GM19372 (cell line): ENCODE results near the gene SULT1A1.
"Not testable (repeated sequence)": the region's sequence is repeated elsewhere in the genome, so short reads cannot be mapped to it uniquely, and the experiment has no call there.

Experiments
- ATAC-seq: cut with Tn5 transposase; IDR thresholded peaks from one replicate; pipeline ENCODE4 v1.9.1; 2021; ENCODE audit warnings: mild to moderate bottlenecking, low read depth, moderate library complexity; ENCODE audit not compliant: unreplicated experiment

The SULT1A1 gene

DNA sequence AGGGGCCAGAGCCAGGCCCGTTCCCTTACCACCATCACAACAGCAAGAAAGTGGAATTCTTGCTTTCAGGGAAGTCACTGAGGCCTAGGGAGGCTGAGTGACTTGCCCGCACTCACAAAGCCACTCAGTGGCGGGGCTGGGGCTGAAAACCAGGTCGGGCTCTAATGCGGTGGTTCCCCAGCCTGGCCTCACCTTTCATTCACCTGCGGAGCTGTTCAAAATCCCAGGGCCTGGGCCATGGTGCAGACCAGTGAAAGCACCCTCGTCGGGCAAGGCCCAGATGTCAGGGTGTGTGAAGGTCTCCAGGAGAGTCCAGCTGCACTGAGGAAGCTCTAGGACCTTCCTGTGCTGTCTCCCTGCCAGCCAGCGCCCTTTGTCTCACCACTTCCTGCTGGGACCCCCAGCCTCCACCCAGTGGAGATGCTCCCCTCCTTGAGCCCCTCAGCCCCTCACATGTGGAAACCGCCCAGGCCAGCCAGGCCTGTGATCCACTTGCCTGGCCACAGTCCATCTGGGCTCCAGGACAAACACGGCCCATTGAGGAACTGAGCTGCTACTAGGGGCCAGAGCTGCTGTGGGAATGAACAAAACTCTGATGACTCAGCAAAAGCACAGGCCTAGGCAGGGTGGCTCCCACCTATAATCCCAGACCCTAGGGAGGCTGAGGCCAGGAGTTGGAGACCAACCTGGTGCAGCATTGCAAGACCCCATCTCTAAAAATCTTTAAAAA lies 812 bp downstream of the SULT1A1 start:
- ATAC-seq, result not testable (repeated sequence)

DNA sequence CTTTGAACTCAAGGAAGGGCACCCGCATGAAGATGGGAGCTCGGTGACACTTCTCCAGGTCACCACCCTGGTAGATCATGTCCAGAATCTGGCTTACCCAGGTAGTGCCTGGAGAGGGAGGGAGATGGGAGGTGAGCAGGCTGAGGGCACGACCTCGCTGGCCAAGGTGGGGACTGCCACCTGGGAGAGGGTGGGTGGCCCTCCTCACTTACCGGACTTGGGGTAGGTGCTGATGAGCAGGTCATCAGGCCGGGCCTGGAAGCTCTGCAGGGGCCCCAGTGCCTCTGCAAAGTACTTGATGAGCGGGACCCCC lies 1.4 kb downstream of the SULT1A1 start:
- ATAC-seq, result not testable (repeated sequence)

DNA sequence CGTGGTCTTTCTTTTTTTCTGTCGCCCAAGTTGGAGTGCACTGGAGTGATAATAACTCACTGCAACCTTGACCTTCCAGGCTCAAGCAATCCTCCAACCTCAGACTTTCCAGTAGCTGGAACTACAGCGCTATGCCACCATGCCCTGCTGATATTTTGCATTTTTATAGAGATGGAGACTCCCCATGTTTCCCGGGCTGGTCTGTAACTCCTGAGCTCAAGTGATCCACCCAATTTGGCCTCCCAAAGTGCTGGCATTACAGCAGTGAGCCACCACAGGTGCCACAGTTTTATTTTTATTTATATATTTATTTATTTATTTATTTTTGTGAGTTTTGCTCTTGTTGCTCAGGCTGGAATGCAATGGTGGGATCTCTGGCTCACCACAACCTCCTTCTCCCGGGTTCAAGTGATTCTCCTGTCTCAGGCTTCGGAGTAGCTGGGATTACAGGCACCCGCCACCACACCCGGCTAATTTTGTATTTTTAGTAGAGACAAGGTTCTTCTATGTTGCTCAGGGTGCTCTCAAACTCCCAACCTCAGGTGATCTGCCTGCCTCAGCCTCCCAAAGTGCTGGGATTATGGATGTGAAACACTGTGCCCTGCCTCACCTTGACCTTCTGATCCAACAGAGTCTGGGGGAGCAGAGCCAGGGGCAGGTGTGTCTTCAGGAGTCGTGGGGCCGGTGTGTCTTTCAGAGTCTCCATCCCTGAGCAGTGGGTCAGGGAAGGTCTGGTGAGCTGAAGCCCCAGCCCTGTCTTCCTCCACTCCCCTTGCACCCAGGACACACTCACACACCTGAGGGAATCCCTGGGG lies 2.0 kb downstream of the SULT1A1 start:
- not testable (repeated sequence) for ATAC-seq

- ATAC-seq, result no peak
These were observed 2.7 kb downstream of the SULT1A1 start for GRCh38 chr16:28607116-28607623.

- no peak for ATAC-seq
These were observed 3.3 kb downstream of the SULT1A1 start for GRCh38 chr16:28606291-28607115.

- no peak for ATAC-seq
These were observed 5.7 kb downstream of the SULT1A1 start for GRCh38 chr16:28604186-28604565.

GRCh38 chr16:28603381-28604185 lies 6.3 kb downstream of the SULT1A1 start:
- no peak for ATAC-seq

DNA sequence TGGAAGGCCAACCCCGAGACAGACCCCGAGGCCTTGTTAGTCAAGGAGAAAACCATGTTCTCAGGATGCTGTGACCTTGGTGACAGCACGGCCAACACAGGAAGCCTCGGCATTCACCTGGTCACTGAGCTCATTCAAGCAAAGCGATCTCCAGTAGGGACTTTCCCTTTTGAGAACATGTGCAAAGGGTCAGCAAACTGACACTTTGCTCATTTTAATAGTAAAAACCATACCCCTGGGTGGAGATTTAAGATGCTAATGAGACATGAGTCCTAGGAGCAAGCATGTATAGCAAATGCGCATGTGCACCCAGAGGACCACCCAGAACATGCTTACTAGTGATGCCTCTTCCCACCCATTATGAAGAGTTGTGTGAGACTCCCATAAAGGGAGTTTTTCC lies 7.3 kb downstream of the SULT1A1 start:
- no peak for ATAC-seq

GRCh38 chr16:28602062-28602461 lies 7.8 kb downstream of the SULT1A1 start:
- ATAC-seq, result not testable (repeated sequence)

DNA sequence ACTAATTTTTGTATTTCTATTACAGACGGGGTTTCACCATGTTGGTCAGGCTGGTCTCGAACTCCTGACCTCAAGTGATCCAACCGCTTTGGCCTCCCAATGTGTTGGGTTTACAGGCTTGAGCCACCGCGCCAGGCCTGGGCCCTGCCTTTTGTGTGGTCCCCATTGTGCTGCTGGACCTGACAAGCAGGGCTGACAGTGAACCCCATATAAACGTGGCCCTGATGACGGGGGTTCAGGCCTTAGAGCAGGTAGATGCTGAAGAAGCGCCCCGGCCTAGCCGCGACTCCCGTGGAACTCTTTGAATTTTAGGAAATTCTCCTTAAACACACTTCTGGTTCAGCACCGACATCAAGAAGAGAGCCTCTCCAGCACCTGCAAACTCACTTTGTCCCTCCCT lies 8.3 kb downstream of the SULT1A1 start:
- not testable (repeated sequence) for ATAC-seq

DNA sequence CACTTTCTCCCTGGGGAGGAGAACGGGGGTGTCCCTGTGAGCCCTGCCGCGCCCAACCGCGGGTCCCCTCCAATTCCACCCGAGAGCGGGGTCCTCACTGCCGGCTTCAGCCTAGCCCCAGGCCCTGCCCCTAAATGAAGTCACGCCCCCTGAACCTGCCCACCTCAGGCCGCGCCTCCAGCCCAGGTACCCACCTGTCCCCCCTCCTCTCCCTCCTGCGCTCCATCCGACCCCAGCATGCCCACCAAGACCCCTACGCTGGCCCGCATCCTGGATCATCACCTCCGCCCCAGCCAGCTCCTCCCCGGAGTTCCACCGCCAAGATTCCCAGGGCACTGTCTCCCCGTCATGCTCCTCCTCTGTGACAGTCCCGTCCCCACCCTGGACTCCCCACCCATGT lies 8.9 kb downstream of the SULT1A1 start:
- ATAC-seq, result not testable (repeated sequence)

DNA sequence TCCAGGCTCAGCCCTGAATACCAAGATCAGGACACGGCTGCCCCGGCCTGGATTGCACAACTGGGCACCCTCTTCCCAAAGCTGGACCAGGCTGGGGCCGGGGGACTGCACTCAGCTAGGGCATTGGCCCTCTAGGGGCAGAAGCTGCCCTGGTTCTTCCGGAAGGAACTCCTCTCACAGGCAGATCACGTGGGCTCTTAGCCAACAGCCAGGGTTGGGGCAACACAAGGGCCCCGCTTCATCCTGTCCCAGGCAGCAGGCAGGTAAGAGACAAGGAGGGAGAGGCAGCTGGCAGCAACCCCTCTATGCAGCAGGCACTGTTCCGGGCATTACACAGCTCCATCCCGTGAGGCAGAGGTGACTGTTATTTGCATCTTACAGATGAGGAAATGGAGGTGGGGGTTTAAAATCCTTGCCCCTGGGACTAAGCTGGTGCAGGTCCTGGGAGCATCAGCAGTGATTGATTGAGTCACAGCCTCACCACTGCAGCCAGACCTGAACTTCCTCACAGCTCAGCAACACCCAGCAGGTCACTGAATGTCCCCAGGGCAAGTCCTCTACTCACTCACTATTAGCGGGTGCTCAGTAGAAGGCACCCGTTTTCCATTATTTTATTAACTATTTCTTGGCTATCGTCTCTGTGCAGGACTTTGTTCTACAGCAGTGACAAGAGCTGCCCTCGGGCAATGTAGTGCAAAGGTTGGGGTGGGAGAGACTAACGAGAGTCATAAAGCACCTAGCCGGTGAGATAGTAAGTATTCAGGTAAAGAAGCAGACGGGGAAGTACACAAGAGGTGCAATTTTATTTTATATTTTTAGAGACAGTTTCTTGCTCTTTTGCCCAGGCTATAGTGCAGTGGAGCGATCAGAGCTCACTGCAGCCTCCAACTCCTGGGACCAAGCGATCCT lies 10.2 kb downstream of the SULT1A1 start:
- not testable (repeated sequence) for ATAC-seq

- ATAC-seq, result no peak
These were observed 12.1 kb downstream of the SULT1A1 start for GRCh38 chr16:28597692-28598261.

DNA sequence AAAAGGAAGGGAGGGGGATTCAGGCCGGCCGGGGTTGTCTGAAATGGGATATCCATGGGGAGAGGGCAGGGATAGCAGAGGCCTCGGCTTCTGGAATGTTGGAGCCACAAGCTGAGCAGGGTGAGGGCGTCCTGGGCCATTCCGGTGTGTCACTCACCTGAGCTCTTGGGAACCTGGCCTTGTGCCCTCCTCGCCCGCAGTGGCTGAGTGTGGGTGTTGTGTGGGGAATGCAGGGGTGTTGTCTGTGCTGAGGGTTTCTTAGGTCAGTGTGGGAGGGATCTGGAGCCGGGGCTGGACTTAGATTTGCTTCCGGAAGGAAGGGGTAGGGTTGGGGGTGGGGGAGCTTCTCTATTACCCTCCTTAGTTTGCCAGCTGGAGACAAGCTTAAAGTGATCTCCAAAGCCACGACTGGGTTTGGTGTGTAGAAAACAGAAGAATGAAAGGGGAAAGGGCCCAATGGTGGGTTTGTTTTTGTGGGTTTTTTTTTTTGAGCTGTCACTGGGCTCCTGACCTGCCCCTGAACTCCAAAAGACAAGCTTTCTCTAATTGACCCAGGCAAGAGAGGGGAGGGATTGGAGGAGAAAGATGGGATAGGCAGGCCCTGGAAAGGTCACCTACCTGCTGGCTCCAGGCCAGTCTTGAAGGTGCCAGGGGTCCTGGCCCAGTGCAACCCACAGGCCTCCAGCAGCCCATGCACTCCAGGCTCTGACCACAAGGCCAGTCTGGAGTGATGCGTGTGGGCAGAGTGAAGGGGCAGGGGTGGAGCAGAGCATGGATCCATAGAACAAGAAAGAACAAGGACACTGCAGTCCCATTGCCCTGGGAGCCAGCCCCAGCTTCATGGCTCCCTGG lies 12.8 kb downstream of the SULT1A1 start, which contains the start of gene SULT1A2:
SULT1A2 (minus strand) TSS at position 211 of the 852 bp plus-strand sequence. CDS start 1,120 bp downstream, outside the sequence.
- no peak for ATAC-seq

DNA sequence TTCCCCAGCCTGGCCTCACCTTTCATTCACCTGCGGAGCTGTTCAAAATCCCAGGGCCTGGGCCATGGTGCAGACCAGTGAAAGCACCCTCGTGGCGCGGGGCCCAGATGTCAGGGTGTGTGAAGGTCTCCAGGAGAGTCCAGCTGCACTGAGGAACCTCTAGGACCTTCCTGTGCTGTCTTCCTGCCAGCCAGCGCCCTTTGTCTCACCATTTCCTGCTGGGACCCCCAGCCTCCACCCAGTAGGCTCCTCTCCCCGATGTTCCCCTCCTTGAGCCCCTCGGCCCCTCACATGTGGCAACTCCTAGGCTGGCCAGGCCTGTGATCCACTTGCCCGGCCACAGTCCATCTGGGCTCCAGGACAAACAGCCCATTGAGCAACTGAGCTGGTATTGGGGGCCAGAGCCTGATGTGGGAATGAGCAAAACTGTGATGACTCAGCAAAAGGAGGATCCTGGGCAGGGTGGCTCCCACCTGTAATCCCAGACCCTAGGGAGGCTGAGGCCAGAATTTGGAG lies 13.7 kb downstream of the SULT1A1 start:
- ATAC-seq, result no peak

DNA sequence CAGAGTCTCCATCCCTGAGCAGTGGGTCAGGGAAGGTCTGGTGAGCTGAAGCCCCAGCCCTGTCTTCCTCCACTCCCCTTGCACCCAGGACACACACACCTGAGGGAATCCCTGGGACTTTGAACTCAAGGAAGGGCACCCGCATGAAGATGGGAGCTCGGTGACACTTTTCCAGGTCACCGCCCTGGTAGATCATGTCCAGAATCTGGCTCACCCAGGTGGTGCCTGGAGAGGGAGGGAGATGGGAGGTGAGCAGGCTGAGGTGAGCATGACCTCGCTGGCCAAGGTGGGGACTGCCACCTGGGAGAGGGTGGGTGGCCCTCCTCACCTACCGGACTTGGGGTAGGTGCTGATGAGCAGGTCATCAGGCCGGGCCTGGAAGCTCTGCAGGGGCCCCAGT lies 14.4 kb downstream of the SULT1A1 start:
- ATAC-seq, result not testable (repeated sequence)

DNA sequence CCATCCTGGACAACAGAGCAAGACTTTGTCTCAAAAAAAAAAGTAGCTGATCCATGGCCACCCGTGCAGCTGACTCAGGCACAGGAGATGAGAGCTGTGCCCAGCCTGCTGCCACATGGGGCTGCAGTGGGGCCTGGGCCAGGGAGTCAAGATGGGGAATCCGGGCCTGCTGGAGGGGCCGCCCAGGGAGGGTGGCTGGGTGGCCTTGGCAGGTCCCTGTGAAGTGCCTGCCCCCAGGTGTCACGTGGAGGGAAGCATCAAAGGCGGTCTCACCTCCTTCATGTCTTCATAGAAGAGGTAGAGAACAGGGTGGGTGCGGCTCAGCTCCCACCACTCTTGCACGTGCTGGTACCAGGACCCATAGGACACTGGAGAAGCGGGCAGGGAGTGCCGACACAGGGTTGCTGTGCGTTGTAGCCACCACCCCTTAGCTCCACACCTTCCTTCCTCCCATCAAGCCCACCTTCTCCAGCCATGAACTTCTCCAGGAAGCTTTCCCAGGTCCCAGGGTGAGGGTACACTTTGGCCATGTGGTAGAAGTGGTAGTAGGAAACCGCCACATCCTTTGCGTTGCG lies 16.8 kb downstream of the SULT1A1 start:
- ATAC-seq, result no peak
